DND-41 (cell line): ENCODE results near the gene YPEL3.
A peak's percentile ranks its signal among the peaks of the same experiment; 100 is the strongest.

Experiments used
- ATAC-seq: fragments of 200-7000 bp; cut with Tn5 transposase; 3 replicates; pipeline ENCODE4 v1.9.1; 2021; ENCODE audit warnings: low read depth; ENCODE audit not compliant: insufficient read depth
- DNase-seq: peaks from one replicate; pipeline ENCODE4 v3.0.0-alpha.2; 2020
- H2AFZ ChIP-seq: 2 replicates; pipeline ENCODE4 v1.6.0; 2012; ENCODE audit warnings: low read depth, low read length
- H3K27ac ChIP-seq: 2 replicates; pipeline ENCODE4 v1.5.1; 2012; ENCODE audit warnings: low read length, inconsistent platforms
- H3K27me3 ChIP-seq: fragments of 200-600 bp; sonication (generic); 2 replicates; pipeline ENCODE4 v1.6.0; 2012; ENCODE audit warnings: low read length, mild to moderate bottlenecking, inconsistent platforms; ENCODE audit not compliant: insufficient read depth, poor library complexity
- H3K36me3 ChIP-seq: 2 replicates; pipeline ENCODE4 v1.5.1; 2012; ENCODE audit warnings: low read length, inconsistent platforms; ENCODE audit not compliant: insufficient read depth
- H3K4me1 ChIP-seq: 2 replicates; pipeline ENCODE4 v1.5.1; 2012; ENCODE audit warnings: mild to moderate bottlenecking, low read length; ENCODE audit not compliant: insufficient read depth
- H3K4me2 ChIP-seq: 2 replicates; pipeline ENCODE4 v1.6.0; 2012; ENCODE audit warnings: mild to moderate bottlenecking, moderate library complexity, low read length, inconsistent platforms; ENCODE audit not compliant: insufficient read depth
- H3K4me3 ChIP-seq, 2 experiments: fragments of 200-600 bp in 1 of 2; shearing (Covaris generic) in 1 of 2; 2 replicates each; pipeline ENCODE4 v1.5.1; 2012 to 2016; ENCODE audit warnings: inconsistent platforms in 2 of 2, low read length in 2 of 2, mild to moderate bottlenecking in 2 of 2, low read depth in 1 of 2, moderate library complexity in 1 of 2
- H3K79me2 ChIP-seq: 2 replicates; pipeline ENCODE4 v1.6.0; 2012; ENCODE audit warnings: low read length, inconsistent platforms; ENCODE audit not compliant: insufficient read depth
- H3K9ac ChIP-seq: 2 replicates; pipeline ENCODE4 v1.6.0; 2012; ENCODE audit warnings: low read depth, mild to moderate bottlenecking, inconsistent platforms, low read length, moderate library complexity
- H3K9me3 ChIP-seq: 2 replicates; pipeline ENCODE4 v1.5.1; 2012; ENCODE audit warnings: low read length, moderate library complexity, mild to moderate bottlenecking, inconsistent platforms; ENCODE audit not compliant: insufficient read depth, severe bottlenecking
- H4K20me1 ChIP-seq: 2 replicates; pipeline ENCODE4 v1.6.0; 2012; ENCODE audit warnings: low read length; ENCODE audit not compliant: insufficient read depth
- EZH2 ChIP-seq: IDR thresholded peaks from 3 replicates; pipeline ENCODE4 v1.6.1; 2012; ENCODE audit warnings: borderline replicate concordance, low read depth, mild to moderate bottlenecking, moderate library complexity, low read length, inconsistent platforms; ENCODE audit not compliant: severe bottlenecking
- TF ChIP-seq, protein P1 (sequence below): IDR thresholded peaks from 2 replicates; pipeline ENCODE4 v1.5.1; 2012; ENCODE audit warnings: borderline replicate concordance, low read length, moderate library complexity, mild to moderate bottlenecking; ENCODE audit not compliant: poor library complexity, severe bottlenecking; ENCODE audit errors: extremely low read depth

YPEL3 gene

DNA sequence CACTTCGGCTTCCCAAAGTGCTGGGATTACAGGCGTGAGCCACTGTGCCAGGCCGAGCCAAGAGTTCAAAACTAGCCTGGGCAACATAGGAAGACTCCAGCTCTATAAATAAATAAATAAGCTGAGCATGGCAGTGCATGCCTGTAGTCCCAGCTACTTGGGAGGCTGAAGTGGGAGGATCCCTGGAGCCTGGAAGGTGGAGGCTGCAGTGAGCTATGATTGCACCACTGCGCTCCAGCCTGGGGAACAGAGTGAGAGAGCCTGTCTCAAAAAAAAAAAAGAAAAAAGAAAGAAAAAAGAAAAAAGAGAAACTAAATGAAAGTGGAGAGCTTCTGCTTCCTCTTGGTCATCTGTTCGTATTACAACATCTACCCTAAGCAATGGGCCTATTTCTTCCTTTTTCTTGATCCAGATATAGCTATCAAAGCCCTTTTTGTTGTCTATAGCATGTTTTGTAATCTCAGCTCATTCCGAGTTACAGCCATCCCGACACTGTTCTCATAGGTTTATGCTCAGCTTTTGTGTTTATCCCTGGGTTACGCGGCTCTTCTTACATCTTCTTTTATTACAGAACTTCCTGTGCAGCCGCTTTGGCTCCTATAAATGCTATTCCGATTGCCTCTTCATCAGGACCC is 41.1 kb upstream of the YPEL3 start:
- no peak overlapping the region for H2AFZ ChIP-seq
- ATAC-seq = no peak

DNA sequence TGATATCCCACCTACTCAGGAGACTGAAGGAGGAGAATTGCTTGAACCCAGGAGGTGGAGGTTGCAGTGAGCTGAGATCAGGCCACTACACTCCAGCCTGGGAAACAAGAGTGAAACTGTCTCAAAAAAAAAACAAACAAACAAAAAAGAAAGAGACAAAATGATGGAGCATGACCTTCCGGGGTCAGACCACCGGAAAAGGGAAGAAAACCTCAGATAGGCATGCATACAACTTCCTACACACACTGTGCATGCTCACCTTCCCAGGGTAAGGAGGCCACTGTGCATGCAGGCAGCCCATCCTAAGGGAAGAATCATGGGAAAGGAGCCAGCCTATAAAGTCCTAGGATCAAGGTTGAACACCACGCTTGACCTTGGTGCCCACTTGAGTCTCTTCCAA is 36.6 kb upstream of the YPEL3 start:
- H4K20me1 ChIP-seq = no peaks in the 10 kb centered on the region
- TF ChIP-seq, protein P1, sequence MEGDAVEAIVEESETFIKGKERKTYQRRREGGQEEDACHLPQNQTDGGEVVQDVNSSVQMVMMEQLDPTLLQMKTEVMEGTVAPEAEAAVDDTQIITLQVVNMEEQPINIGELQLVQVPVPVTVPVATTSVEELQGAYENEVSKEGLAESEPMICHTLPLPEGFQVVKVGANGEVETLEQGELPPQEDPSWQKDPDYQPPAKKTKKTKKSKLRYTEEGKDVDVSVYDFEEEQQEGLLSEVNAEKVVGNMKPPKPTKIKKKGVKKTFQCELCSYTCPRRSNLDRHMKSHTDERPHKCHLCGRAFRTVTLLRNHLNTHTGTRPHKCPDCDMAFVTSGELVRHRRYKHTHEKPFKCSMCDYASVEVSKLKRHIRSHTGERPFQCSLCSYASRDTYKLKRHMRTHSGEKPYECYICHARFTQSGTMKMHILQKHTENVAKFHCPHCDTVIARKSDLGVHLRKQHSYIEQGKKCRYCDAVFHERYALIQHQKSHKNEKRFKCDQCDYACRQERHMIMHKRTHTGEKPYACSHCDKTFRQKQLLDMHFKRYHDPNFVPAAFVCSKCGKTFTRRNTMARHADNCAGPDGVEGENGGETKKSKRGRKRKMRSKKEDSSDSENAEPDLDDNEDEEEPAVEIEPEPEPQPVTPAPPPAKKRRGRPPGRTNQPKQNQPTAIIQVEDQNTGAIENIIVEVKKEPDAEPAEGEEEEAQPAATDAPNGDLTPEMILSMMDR = no peak
- no peak for TF ChIP-seq EZH2
- no peak overlapping the region for H3K4me3 ChIP-seq
- no peaks in the 10 kb centered on the region for H3K79me2 ChIP-seq
- no peak for ATAC-seq
- no peaks in the 10 kb centered on the region for H3K9me3 ChIP-seq
- H2AFZ ChIP-seq = no peak overlapping the region
- H3K36me3 ChIP-seq = no peaks in the 10 kb centered on the region
- H3K4me2 ChIP-seq = no peak overlapping the region
- DNase-seq = no peak
- peaks cover 34% of the 10 kb centered on the region for H3K4me1 ChIP-seq
- no peaks in the 10 kb centered on the region for H3K27me3 ChIP-seq
- H3K27ac ChIP-seq = peak overlapping the region; percentile 67
- no peak overlapping the region for H3K9ac ChIP-seq

More for the DNA sequence above, 41.1 kb upstream of the YPEL3 start:
- Histone ChIP-seq H4K20me1 (no peaks in the 10 kb centered on the region), H3K4me2 (no peak overlapping the region), H3K79me2 (no peaks in the 10 kb centered on the region), H3K27me3 (no peaks in the 10 kb centered on the region), H3K36me3 (no peaks in the 10 kb centered on the region), H3K27ac (no peak overlapping the region), H3K9me3 (no peaks in the 10 kb centered on the region), H3K9ac (no peak overlapping the region), H3K4me3 (no peak overlapping the region), H3K4me1 (peaks cover 14% of the 10 kb centered on the region)
- no peak for TF ChIP-seq EZH2
- TF ChIP-seq, protein P1 = no peak
- no peak for DNase-seq

DNA sequence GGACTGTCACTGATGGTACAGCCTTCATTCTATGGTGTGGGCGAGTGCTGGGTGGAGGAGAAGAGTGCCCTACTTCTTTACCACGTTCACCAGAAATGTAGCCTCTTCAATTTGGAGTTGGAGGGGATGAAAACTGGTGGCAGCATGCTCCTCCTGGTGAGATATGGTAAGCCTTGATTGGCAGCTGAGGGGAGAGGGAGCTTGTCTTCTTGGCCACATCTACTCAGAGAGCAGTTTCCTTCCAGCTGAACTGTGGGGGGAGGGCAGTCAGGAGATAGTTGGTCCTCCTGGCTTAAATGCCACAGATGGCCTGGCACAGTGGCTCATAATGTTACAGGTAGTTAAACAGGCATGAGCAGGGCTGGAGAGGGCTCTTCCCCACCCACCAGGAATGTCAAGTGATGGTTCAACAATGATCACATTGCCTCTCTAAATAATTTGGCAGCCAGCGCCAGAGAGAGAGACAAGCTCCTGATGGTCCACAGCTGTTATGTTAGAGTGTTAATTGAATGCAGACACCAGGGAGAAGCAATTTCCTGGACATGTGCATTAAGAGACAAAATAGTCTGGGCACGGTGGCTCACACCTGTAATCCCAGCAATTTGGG is 36.0 kb upstream of the YPEL3 start:
- Histone ChIP-seq H3K9ac (no peak overlapping the region), H3K79me2 (no peaks in the 10 kb centered on the region), H3K9me3 (no peaks in the 10 kb centered on the region)

More for the DNA sequence above, 36.0 kb upstream of the YPEL3 start:
- Histone ChIP-seq H3K36me3 (no peaks in the 10 kb centered on the region), H3K27me3 (no peaks in the 10 kb centered on the region), H3K4me1 (peaks cover 34% of the 10 kb centered on the region), H3K4me2 (peak overlapping the region; percentile 15; the same call in 1 of the 2 replicates), H3K4me3 (no peak overlapping the region; a peak in 1 of 4 replicates), H3K27ac (peak overlapping the region; percentile 67), H4K20me1 (no peaks in the 10 kb centered on the region), H2AFZ (0 out of 2 replicates have a peak overlapping the region, but pooled peaks have one; percentile 20)
- TF ChIP-seq, protein P1 = no peak
- no peak for TF ChIP-seq EZH2
- DNase-seq (no peak), ATAC-seq (no peak)
